IMR-90 (cell line): Measurements from ENCODE around the gene ZNF738. TPM values are rescaled to one million over a fixed set of nuclear protein-coding genes. Genes with fewer than 3 reads are reported as not detected.

ENCODE experiments used
- ATAC-seq: fragments of 200-7000 bp; cut with Tn5 transposase; 2 replicates; pipeline ENCODE4 v1.9.1; 2020; ENCODE audit warnings: low read depth, mild to moderate bottlenecking, moderate library complexity
- BruUV-seq: library from RNA; stranded (reverse); fragments of 400-500 nt; replicated peaks from 2 replicates; lab custom pipeline; 2021; lab: Mats Ljungman, UMichigan
- CTCF ChIA-PET: fragments of 300-600 bp; formaldehyde crosslinking; extraction: SDS; loops from one replicate; lab custom pipeline; 2021; ENCODE audit warnings: antibody characterized with exemption; lab: Yijun Ruan, JAX
- POLR2A ChIA-PET: fragments of 300-600 bp; sonication (Branson Sonifier 250); formaldehyde crosslinking; loops from one replicate; lab custom pipeline; 2022; ENCODE audit warnings: antibody characterized with exemption; ENCODE audit not compliant: unreplicated experiment; lab: Charles Lee
- DNase-seq: peaks from one replicate; pipeline ENCODE4 v3.0.0; 2013
- H2AFZ ChIP-seq: replicated peaks from 2 replicates; pipeline ENCODE3; 2013; ENCODE audit warnings: low read length, mild to moderate bottlenecking; ENCODE audit not compliant: poor library complexity
- H2AK5ac ChIP-seq: 2 replicates; pipeline ENCODE4 v1.6.1; 2013; ENCODE audit warnings: low read depth, low read length, inconsistent platforms
- H2AK9ac ChIP-seq: replicated peaks from 2 replicates; pipeline ENCODE3; 2013; ENCODE audit warnings: mild to moderate bottlenecking, low read depth, low read length, moderate library complexity; ENCODE audit not compliant: poor library complexity
- H2BK120ac ChIP-seq: 2 replicates; pipeline ENCODE4 v1.6.1; 2013; ENCODE audit warnings: low read depth, low read length, inconsistent platforms
- H2BK15ac ChIP-seq: 3 replicates; pipeline ENCODE4 v1.6.1; 2013; ENCODE audit warnings: low read depth, low read length, inconsistent platforms
- H2BK20ac ChIP-seq: 2 replicates; pipeline ENCODE4 v1.6.1; 2013; ENCODE audit warnings: low read depth, mild to moderate bottlenecking, inconsistent platforms, low read length, moderate library complexity
- H2BK5ac ChIP-seq: 2 replicates; pipeline ENCODE4 v1.6.1; 2013; ENCODE audit warnings: mild to moderate bottlenecking, low read depth, low read length, inconsistent platforms; ENCODE audit not compliant: poor library complexity, severe bottlenecking
- H3K14ac ChIP-seq: replicated peaks from 2 replicates; pipeline ENCODE4 v1.6.1; 2013; ENCODE audit warnings: low read depth, low read length, inconsistent platforms
- H3K18ac ChIP-seq: 2 replicates; pipeline ENCODE4 v1.6.1; 2013; ENCODE audit warnings: low read depth, low read length, control low read depth
- H3K23ac ChIP-seq: 2 replicates; pipeline ENCODE4 v1.6.1; 2013; ENCODE audit warnings: low read depth, low read length, inconsistent platforms
- H3K27ac ChIP-seq: 2 replicates; pipeline ENCODE4 v1.5.1; 2013; ENCODE audit warnings: mild to moderate bottlenecking, control low read depth, low read length; ENCODE audit not compliant: insufficient read depth
- H3K27me3 ChIP-seq: 2 replicates; pipeline ENCODE4 v1.6.1; 2013; ENCODE audit warnings: low read length; ENCODE audit not compliant: control insufficient read depth, insufficient read depth
- H3K36me3 ChIP-seq: 2 replicates; pipeline ENCODE4 v1.6.1; 2013; ENCODE audit warnings: low read length, mixed read lengths; ENCODE audit not compliant: control insufficient read depth, insufficient read depth
- H3K4ac ChIP-seq: 2 replicates; pipeline ENCODE4 v1.6.1; 2013; ENCODE audit warnings: low read depth, low read length, inconsistent platforms
- H3K4me1 ChIP-seq: 2 replicates; pipeline ENCODE4 v1.6.1; 2013; ENCODE audit warnings: low read length, mixed read lengths; ENCODE audit not compliant: control insufficient read depth, insufficient read depth
- H3K4me2 ChIP-seq: 2 replicates; pipeline ENCODE4 v1.6.1; 2013; ENCODE audit warnings: low read depth, mild to moderate bottlenecking, control low read depth, low read length, moderate library complexity
- H3K4me3 ChIP-seq: 2 replicates; pipeline ENCODE4 v1.5.1; 2013; ENCODE audit warnings: low read depth, mild to moderate bottlenecking, control low read depth, low read length, moderate library complexity; ENCODE audit not compliant: insufficient read depth
- H3K56ac ChIP-seq: 2 replicates; pipeline ENCODE4 v1.6.1; 2013; ENCODE audit warnings: low read length, inconsistent platforms; ENCODE audit not compliant: insufficient read depth; ENCODE audit errors: extremely low read depth
- H3K79me1 ChIP-seq, 2 experiments: 2 replicates each; pipeline ENCODE4 v1.6.1; 2013; ENCODE audit warnings: low read length in 2 of 2, inconsistent platforms in 1 of 2, low read depth in 1 of 2
- H3K9ac ChIP-seq: 2 replicates; pipeline ENCODE4 v1.6.1; 2013; ENCODE audit warnings: low read depth, low read length, control low read depth
- H3K9me1 ChIP-seq: 2 replicates; pipeline ENCODE4 v1.6.1; 2013; ENCODE audit warnings: low read length, inconsistent platforms; ENCODE audit not compliant: insufficient read depth
- H3K9me3 ChIP-seq: 2 replicates; pipeline ENCODE4 v1.6.1; 2013; ENCODE audit warnings: low read length; ENCODE audit not compliant: control insufficient read depth, insufficient read depth
- H4K20me1 ChIP-seq: 2 replicates; pipeline ENCODE4 v1.6.1; 2013; ENCODE audit warnings: low read length, inconsistent platforms; ENCODE audit not compliant: insufficient read depth
- H4K5ac ChIP-seq: 2 replicates; pipeline ENCODE4 v1.6.1; 2013; ENCODE audit warnings: mild to moderate bottlenecking, low read depth, low read length, control low read depth
- H4K8ac ChIP-seq, 2 experiments: 2 replicates each; pipeline ENCODE4 v1.6.1; 2013; ENCODE audit warnings: low read depth in 2 of 2, low read length in 2 of 2, control low read depth in 1 of 2, inconsistent platforms in 1 of 2
- H4K91ac ChIP-seq: 2 replicates; pipeline ENCODE4 v1.6.1; 2013; ENCODE audit warnings: low read depth, low read length, inconsistent platforms; ENCODE audit not compliant: insufficient read depth
- CEBPB ChIP-seq: IDR thresholded peaks from 2 replicates; pipeline ENCODE4 v1.6.1; 2012; ENCODE audit warnings: low read depth, low read length, improper control_type of control experiment
- FOS ChIP-seq: fragments of 150-350 bp; IDR thresholded peaks from 2 replicates; pipeline ENCODE4 v1.6.1; 2016; ENCODE audit warnings: low read depth, low read length
- MAZ ChIP-seq: IDR thresholded peaks from 2 replicates; pipeline ENCODE4 v1.6.1; 2012; ENCODE audit warnings: low read depth, mild to moderate bottlenecking, low read length, improper control_type of control experiment, moderate library complexity, borderline replicate concordance
- MXI1 ChIP-seq: IDR thresholded peaks from 2 replicates; pipeline ENCODE4 v1.6.1; 2012; ENCODE audit warnings: low read depth, mild to moderate bottlenecking, low read length, moderate library complexity, borderline replicate concordance
- POLR2A ChIP-seq: IDR thresholded peaks from 2 replicates; pipeline ENCODE4 v1.6.1; 2012; ENCODE audit warnings: mild to moderate bottlenecking, low read depth, low read length
- WGBS, 2 experiments: methylation state at CpG; one replicate each; pipeline versions ENCODE4 v1.1.5 to v1.1.7; 2013; ENCODE audit warnings: missing lambda C conversion rate in 2 of 2; ENCODE audit not compliant: insufficient read length in 1 of 2; ENCODE audit errors: extremely low coverage in 2 of 2; 5-methylcytosine and 5-hydroxymethylcytosine counted together
- dilution Hi-C: fragments of 300-500 bp; cut with HindIII; formaldehyde crosslinking; loops from one replicate; pipeline ENCODE4 v1.14.3; 2018; ENCODE audit warnings: low sequenced_read_pairs; ENCODE audit not compliant: unreplicated experiment
- in situ Hi-C: fragments of 300-500 bp; cut with MboI; formaldehyde crosslinking; loops from 3 replicates; pipeline ENCODE4 v1.14.3; 2019; ENCODE audit warnings: low sequenced_read_pairs, inconsistent platforms, mixed read lengths
- intact Hi-C: fragments of 100-400 bp; cut with micrococcal nuclease; formaldehyde crosslinking; loops from 2 replicates; pipeline ENCODE4 v1.10.0; 2022
- polyA plus RNA-seq, 3 experiments: library from polyadenylated mRNA; depleted of rRNA; stranded (reverse); fragments of >200 nt; gene quantifications; 2 replicates each; pipeline ENCODE4 v1.2.3, GENCODE V29; 2012; ENCODE audit warnings: low replicate concordance in 1 of 3
- total RNA-seq: library from RNA; depleted of rRNA; stranded (reverse); fragments of >200 nt; gene quantifications from 2 replicates; pipeline ENCODE4 v1.2.3, GENCODE V29; 2012

Gene ZNF738
- total and polyA plus RNA-seq, 2 of the 4 experiments (the other 2 are of a cell fraction), result 2.7 to 7.3 TPM

DNA sequence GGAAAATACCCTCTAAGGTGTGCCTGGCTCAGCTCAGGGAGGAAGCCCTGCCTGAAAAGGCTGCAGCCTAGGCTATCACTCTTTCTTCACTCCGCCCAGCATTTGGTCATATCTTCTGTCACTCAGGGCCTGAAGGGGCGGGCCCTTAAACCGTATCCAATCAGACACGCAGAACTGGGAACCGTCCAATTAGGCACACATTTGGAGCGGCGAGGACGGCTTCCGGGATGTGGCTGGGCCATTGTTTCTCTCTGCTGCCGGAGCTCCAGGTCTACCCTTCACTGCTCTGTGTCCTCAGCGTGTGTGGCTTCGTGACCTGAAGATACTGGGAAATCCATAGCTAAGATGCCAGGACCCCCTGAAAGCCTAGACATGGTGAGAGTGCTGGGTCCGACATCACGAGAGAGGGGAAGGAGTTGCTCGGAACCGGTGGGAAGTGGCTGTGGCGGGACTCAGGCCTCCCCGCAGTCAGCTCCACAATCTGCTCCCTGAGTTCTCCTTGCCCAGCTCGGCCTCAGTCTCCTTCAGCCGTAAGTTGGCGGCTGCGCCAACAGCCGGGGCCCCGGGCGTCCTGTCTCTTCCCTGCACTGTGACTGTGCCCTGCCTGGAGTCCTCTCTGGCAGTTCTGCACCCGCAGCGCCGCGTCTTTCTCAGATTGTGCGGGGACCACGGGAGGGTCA lies 38.2 kb downstream of the ZNF738 start, which contains the start of gene ZNF493:
Gene ZNF493 (plus strand): TSS at position 241 of the 680 bp plus-strand sequence. CDS start 105 bp downstream, at position 346.
- Histone ChIP-seq H3K4me2 (peak within 1 kb of the TSS; percentile 82), H2AK9ac (peak within 1 kb of the TSS; percentile 22), H4K20me1 (no peaks in the 10 kb centered on the region), H3K56ac (peak within 1 kb of the TSS; percentile 48; the same call in 1 of the 2 replicates), H3K4ac (peak within 1 kb of the TSS; percentile 95), H3K4me1 (no peaks in the 10 kb centered on the region; the same call in 1 of the 2 replicates), H3K36me3 (peaks cover 9% of the 10 kb centered on the region; the same call in 1 of the 2 replicates), H2BK120ac (no peak within 1 kb of the TSS), H3K9me1 (no peaks in the 10 kb centered on the region), H4K5ac (peak within 1 kb of the TSS; percentile 86), H3K27me3 (no peaks in the 10 kb centered on the region), H2BK5ac (peak within 1 kb of the TSS; percentile 66), H3K27ac (peak within 1 kb of the TSS; percentile 83), H2AFZ (peak within 1 kb of the TSS; percentile 99), H2BK15ac (no peak within 1 kb of the TSS), H3K9me3 (peaks cover 4% of the 10 kb centered on the region; the same call in 1 of the 2 replicates), H2AK5ac (no peak within 1 kb of the TSS), H2BK20ac (no peak within 1 kb of the TSS), H3K4me3 (peak within 1 kb of the TSS; percentile 70), H4K8ac (peak within 1 kb of the TSS; percentile 55 to 93), H3K23ac (peak within 1 kb of the TSS; percentile 95; the same call in 1 of the 2 replicates), H4K91ac (0 out of 2 replicates have a peak within 1 kb of the TSS, but pooled peaks have one; percentile 72), H3K18ac (peak within 1 kb of the TSS; percentile 65; the same call in 1 of the 2 replicates), H3K14ac (peak within 1 kb of the TSS; percentile 99), H3K9ac (peak within 1 kb of the TSS; percentile 93), H3K79me1 (peaks cover 9 to 12% of the 10 kb centered on the region in 2 experiments)
- BruUV-seq, result no TSS peak
- ChIA-PET POLR2A (no interaction called here), CTCF (no interaction called here)
- peak; percentile 92 for DNase-seq
- peak; percentile 100 for ATAC-seq
- intact Hi-C loops, result no loop called here
- in situ Hi-C loops, result no loop called here
- 0% methylated on average over 1 of the region's 31 CpGs; no CpG with 5 or more reads in 1 of the 2 experiments for WGBS, 2 experiments
- TF ChIP-seq FOS (no peak), MAZ (no peak), CEBPB (peak; percentile 45; the same call in 1 of the 2 replicates), POLR2A (peak; percentile 51; the same call in 1 of the 2 replicates), MXI1 (no peak)
- dilution Hi-C loops, result no loop called here
